ENCODE results near the gene SMC1A.
"Not testable (repeated sequence)": the region's sequence is repeated elsewhere in the genome, so short reads cannot be mapped to it uniquely, and the experiment has no call there.

The SMC1A gene

DNA sequence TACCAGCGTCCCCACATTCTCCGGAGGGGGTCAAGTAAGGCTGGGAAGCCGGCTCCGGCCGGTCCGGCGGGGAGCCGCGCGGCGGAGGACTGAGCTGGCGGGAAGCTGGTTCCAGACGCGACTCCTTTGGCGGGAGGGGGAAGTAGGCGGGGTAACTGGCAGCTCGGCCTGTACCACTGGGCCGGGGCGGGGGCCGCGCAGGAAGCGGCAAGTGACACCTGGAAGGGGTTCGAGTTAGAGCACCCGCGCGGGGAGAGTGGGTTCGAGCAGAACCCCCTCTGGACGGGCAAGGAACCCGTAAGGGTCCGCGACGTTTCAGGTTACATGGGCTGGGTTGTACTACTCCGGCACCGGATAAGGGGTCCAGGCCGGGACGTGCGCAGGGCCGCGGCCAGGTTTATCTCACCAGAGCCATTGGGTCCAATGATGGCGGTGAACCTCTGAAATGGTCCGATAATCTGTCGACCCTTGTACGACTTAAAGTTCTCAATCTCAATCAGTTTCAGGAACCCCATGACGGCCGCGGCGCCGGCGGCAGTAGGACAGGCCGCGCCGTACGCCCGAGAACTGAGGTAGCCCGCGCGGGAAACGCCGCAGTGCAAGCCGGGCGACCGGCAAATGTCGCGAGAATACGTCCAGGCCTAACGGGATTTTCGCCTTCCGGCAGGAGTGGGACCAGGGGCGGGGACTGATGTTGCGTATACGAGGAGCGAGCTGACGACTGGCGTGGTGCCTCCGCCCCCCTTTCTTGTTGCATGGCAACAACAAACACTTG, at the start of gene SMC1A:
Gene SMC1A (minus strand): TSS at position 569 of the 775 bp plus-strand sequence. CDS start 54 bp downstream, at position 515.
- DNase-seq (ENCODE audit: low read depth): peak; percentile 84

DNA sequence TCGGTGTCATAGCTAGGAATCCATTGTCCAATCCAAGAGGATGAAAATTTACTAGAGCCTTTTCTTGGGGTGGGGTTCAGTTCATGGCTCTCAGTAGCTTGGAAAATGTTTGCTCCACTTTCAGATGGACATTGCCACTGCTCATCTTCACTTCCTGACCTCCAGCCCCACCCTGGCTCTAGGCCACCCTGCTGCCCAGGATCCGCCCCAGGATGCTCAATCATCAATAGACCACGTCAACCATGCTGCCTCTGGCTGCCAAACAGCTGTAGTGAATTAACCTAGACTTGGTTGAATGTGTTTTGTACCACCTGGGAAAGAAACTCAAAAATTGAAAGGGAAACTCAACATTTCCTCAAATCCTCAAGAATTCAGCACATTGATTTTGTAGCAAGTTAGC, 48.9 kb upstream of the SMC1A start:
- no peak for DNase-seq (ENCODE audit: low read depth)

DNA sequence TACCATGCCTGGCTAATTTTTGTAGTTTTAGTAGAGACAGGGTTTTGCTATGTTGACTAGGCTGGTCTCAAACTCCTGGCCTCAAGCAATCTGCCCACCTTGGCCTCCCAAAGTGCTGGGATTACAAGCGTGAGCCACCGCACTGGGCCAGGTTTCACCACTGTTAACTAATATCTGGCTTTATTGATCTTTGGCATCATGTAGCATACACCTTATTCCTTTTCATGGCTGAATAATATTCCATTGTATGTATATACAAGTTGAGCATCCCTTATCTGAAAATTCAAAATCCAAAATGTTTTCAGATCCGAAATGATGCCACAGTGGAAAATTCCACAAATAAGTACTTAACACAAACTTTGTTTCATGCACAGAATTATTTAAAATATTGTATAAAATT, 46.2 kb upstream of the SMC1A start:
- DNase-seq (ENCODE audit: low read depth): not testable (repeated sequence)

DNA sequence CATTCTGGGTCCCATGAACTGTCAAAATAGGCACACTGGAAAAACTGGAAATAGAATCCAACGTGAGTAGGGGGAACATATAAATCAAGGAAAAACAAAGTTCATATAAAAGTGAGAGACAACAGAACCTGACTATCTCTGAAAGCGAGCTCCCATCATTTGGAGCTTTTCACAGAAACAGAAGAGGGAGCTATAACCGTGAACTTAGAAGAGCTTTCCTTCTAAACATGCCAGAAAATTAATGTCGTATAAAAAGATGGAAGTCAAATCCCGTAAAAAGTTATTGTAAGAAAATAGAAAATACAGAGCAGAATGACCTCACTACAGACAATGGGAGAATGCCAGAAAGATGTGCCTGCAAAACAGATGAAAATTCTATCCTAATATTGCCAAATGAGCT, 35.6 kb upstream of the SMC1A start:
- DNase-seq (ENCODE audit: low read depth): no peak

DNA sequence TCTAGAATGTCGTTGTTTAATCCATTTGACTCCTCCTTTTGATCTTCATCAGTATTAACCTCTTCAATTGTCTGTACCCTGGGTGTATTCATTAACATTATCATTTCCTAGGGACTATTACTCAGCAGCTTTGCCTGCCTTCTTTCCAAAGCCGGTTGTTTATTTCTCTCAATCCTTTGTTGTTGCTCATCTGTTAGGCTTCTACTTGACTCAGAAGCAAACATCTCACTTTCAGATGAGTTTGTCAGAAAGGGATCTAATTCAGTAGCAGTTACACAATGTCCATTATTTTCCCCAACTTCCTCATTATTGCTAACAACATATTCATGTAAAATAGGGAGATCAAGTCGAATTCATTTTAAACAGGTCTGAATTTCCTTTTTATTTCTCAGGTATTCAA, 33.8 kb upstream of the SMC1A start:
- no peak for DNase-seq (ENCODE audit: low read depth)

DNA sequence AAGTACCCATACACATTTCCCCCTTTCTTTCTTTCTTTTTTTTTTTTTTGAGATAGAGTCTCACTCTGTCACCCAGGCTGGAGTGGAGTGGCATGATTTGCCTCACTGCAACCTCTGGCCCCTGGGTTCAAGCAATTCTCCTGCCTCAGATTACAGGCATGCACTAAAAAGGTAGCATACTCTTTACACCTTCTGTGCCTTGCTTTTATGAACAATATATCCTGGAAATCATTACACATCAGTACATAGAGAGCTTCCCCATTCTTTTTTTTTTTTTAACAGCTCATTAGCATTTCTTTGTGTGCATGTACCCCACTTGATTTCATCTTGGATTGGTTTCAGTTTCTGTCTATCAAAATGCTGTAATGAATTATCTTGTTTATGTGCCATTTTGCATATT, 30.4 kb upstream of the SMC1A start:
- DNase-seq (ENCODE audit: low read depth): no peak

DNA sequence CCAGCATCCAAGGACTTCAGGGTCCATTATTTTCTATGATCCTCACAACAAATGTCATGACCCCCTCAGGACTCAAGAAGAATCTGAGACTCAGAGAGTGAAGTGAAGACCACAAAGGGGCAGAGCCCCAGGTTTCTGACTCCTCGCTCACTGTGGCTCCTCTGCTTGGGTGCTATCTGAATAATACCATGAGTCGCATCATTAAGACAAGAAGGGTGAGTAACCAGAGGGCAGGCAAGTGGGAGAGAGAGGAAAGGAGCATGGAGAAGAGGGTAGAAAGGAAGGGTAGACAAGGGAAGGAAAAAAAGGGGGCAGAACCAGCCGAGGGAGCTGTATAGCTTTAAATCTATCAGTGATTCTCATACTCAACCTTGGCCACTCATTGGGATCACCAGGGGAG, 27.2 kb upstream of the SMC1A start:
- no peak for DNase-seq (ENCODE audit: low read depth)

DNA sequence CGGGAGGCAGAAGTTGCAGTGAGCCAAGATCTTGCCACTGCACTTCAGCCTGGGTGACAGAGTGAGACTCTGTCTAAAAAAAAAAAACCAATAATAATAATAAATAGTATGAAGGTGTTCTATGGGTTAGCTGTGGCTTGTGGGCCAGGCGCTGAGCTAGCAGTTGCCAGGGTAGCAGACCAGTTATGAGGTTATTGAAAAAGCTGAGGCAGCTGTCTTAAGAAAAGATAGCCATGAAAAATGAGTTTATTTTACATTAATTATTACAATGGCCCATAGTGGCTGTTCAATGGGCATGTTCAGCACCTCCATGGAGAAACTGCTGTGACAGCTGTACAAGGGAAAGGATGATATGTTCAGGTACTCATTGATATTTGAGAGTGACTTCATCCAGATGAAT, 25.0 kb upstream of the SMC1A start:
- no peak for DNase-seq (ENCODE audit: low read depth)

DNA sequence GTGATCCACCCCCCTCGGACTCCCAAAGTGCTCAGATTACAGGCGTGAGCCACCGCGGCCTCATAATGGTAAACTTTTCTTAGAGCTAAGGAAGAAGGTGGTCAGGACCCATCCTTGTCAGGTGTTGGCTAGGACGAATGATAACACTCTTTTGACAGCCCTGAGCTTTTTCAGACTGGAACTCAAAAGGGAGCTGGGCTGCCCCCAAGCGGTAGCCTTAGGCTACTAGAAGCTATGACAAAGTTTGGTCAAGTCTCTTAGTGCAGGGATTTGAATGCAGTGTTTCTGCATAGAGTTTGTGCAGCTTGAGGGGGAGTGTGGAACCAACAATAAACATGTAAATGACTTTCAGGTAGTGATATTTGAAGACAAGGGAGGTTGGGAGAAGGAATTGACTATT, 23.5 kb upstream of the SMC1A start:
- no peak for DNase-seq (ENCODE audit: low read depth)

DNA sequence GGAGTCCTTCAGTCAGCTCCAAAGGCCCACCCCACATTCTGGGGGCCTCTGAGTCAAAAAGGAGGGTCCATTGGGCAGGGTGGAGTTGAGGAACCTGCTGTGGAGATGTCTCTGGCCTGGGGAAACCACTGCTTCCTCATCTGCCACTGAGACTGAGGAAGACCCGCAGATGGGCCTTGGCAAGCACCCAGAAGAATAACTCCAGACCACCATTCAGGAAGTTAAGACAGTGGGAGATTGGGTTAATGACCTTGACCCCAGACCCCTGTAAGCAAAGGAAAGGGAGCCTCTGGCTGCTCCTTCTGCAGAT, 19.8 kb upstream of the SMC1A start:
- no peak for DNase-seq (ENCODE audit: low read depth)

DNA sequence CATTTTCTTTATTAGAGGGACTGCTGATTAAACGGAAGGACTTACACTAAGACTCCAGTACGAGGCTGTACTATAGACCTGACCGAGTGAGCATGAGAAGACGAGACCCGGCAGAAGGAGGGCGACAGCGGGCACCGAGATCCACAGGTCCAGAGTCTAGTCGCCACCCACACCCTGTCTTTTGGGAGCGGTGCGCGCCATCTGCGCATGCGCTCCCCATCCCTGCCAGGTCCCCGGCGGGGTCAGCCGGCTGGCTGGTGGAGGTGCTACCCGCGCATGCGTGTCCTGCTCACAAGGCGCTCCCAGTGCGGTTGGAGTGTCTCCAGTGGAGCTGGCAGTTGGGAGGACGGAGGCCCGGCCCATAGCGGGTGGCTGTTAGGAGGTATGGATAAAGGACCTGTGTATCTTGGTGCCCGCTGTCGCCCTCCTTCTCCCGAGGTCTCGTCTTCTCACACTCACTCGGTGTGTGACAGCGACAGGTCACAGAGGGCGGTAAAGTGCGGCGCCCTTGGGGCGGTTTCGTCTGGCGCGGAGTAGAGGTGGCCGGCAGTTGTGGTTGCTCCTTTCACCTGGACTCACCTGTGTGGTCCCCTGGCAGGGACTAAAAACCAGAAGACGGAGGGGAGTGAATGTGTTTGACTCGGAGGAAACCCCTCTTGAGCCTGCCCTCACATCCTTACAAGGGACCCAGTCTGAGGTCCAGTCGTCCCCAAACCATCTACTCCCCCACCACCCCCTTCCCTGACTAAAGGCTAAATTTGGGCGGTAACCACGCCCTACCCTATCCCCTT, 19.3 kb upstream of the SMC1A start:
- DNase-seq (ENCODE audit: low read depth): no peak

DNA sequence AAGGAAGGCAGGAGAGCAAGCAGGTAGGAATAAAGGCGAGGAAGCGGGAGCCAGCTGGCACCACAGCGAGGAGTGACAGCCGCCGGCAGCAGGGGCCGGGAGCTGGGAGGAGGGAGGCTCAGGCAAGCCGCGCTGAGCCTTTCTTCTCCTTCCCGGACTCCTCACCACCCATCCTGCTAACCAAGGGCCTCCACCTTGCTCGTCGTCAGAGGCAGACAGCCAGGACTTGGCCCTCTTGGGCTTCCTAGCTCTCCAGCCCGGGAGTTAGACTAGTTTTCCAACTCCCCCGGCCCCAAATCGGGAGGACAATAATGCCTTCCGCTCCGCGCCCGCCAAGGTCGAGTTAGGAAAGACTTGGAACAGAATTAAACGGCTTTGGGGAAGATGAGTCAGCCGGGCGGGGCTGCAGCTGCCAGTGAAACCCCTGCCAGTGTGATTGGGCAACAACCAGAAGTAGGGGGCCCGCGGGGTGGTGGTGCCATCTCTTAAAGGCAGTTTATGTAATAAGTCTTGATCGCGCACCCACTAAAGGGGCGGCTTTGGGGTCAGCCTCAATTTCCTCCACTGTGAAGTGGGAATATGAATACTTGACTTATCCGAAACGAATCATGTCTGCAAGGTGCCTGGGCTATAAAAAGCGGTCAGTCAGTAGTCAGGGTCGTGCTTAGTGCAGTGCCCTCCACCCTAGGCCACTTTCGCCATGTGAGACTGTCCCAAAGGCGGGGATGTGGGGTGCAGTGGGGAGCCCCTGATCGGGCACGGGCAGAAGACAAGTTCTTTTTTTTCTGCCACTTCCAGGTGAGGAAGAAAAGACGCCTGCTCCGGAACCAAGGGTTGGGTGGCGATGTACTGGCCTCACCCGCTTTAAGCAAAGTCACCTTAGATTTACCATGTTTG, 18.4 kb upstream of the SMC1A start:
- no peak for DNase-seq (ENCODE audit: low read depth)

DNA sequence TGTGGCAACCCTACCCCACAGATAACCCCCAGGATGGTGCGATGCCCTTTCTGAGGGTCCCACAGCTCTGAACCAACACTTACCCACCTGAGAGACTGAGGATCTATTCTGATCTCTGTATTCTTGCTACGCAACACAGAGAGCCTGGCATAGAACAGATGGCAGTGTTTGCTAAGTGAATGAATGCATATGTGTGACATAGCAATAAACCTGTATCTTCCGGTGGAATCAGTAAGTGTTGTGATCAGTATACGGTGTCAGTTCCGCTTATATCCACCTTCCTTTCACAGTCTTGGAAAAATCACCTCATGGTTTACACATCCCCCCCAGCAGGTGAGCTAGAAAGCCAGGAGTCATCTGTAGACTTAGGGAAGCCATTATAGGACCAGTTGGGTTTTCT, 17.6 kb upstream of the SMC1A start:
- DNase-seq (ENCODE audit: low read depth): no peak

DNA sequence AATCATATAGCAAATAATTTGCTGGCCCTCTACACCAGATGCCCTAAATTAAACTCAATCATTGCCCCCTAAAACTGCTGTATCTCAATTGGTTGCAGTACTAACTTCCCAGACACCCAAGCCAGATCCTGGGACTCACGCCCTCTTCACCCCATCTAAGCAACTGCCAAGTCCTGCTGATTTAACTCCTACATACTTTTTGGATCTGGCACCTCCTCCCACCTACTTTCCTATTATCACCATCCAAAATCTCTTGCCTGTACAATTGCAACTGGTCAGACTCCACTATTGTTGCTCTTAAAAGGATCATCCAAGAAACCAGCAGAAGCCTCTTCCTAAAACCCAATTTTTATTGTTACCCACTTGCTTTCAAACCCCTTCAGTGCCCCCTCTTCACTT, 16.4 kb upstream of the SMC1A start:
- DNase-seq (ENCODE audit: low read depth): no peak

DNA sequence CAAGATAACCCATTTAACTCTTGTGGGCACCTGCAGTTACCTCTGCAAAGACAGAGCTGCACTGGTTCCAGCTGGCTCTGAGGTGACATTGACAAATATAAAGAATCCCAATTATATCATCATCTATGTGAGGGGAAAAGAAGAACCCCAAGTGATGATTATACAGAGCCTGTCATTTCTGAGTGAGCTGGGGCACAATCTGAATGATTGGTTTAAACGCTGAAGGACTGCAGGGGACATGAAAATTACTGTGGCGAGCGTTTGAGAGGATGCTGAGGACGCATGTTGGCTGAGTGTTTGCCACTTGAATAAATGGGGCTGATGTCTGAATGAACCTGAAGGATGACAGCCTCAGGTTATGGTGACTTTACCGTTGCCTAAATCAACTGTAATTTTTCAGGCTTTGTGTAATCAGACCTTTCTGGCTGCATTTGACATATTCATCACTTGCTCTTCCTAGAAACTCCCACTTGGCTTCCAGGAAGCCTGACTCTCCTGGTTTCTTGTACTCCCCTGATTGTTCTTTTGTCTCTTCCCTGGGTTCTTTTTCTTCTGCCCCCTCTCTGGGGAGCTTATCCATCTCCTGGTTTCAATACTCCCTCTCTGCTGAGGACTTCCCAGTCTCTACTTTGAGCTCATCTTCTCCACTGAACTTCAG, 15.8 kb upstream of the SMC1A start:
- DNase-seq (ENCODE audit: low read depth): no peak

DNA sequence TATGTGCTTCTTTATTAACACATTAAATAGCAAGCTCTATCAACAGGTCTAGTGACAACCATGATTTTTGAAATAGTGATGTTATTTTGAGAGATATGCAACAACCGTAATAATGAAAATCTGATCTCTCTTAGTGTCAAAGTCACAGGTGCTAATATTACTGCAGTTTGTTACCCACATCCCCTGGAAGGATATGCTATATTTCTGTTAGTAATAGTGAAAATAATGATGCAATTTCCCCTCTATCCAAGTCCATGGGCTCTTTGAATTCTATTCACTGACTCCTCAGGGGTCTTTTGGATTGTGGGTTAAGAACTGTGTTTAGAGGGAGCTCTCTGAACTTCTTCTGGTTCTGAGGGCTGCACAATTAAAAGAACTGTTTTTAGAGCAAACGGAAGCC, 14.8 kb upstream of the SMC1A start:
- no peak for DNase-seq (ENCODE audit: low read depth)

DNA sequence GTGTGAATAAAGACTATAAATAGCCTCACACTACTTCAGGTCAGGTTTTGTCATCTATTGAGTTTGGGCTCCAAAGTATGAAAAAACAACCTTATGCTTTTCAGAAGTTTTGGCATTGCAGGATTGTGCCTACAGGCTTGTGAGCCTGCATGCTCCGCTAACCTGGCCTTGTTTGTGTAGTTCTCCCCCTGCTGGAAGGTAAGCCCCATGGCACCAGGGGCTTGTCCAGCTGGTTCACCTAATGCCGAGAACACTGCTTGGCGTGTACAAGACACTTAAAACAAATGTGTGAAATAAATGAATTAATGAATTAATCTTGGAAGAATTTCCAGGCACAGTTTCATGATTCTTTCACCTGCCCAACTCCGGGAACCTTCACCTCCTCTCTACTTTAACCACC, 13.5 kb upstream of the SMC1A start:
- no peak for DNase-seq (ENCODE audit: low read depth)

DNA sequence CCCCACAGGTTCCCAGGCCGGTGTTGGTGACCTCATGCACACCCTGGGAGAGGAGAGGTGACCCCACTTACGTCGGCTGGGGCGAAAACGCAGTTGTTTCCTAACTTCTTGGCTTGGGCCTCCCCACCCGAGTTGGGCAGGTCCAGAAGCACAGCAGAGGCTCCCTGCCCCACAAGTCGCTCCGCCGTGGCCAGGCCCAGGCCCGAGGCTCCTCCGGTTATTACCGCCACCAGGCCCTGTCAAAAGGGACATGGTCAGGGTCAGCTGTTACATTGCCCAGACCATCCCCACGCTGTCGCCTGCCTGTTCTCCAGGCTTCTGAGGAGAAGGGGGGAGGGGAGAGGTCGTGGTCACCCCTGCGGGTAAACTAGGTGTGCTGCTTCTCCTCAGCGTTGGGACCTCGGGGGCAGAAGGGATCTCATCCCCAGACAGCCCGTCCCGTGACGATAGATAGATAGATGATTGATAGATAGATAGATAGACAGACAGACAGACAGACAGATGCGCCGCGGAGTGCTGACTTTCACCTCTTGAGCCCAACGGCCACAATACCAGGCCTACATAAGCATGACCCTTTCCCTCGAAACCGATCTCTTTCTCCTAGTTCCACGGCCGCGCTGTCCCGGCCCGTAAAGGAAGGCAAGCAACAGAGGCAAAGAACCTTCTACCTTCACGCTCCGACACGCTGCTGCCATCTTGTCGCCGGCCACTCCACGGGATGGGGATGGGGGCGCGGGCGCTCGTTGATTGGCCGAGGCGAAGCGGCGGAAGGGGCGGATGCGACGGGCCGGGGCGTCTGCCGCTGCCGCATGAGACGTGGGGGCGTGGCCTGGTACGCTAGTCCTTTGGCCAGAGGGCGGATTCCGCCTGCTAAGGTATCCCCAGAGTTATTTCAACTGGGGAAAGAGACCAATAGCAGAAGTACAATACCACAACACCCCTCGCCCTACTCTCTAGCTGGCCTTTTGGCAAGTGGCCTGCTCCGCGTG, 11.5 kb upstream of the SMC1A start, which contains the start of gene HSD17B10:
Gene HSD17B10 (minus strand): TSS at position 720 of the 989 bp plus-strand sequence. CDS start 25 bp downstream, at position 695.
- DNase-seq (ENCODE audit: low read depth): no peak

DNA sequence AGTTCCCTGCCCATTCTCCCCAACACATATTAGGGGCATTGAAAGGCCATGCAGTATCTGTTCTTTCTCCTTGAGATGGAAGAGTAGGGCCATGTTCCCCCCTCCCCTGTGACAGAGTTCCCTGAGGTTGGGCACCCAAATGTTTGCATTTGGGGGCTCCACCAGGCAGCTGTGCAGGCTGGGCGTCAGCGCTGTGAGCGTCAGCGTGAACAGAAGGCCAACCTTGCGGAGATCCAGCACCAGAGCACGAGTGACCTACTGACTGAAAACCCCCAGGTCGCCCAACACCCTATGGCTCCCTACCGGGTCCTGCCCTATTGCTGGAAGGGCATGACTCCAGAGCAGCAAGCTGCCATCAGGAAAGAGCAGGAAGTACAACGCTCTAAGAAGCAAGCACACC, 7.8 kb upstream of the SMC1A start:
- DNase-seq (ENCODE audit: low read depth): no peak

DNA sequence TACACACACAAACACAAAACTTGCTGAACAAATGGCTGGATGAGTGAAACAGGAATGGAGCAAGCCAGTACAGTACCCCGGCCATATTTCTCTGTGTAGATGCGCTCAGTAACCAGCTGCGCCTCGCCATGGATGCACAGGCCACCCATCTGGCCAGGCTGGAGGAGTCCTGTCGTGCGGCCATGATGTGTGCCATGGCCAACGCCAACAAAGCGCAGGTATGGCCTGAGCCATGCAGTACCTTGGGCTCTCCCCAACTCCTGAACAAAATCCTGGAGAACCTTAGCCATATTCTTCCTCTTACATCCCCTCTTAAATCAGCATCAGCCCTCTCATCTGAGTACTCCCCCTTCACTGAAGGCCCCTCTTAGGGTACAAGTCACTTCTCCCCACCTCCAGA, 7.3 kb upstream of the SMC1A start:
- DNase-seq (ENCODE audit: low read depth): no peak

DNA sequence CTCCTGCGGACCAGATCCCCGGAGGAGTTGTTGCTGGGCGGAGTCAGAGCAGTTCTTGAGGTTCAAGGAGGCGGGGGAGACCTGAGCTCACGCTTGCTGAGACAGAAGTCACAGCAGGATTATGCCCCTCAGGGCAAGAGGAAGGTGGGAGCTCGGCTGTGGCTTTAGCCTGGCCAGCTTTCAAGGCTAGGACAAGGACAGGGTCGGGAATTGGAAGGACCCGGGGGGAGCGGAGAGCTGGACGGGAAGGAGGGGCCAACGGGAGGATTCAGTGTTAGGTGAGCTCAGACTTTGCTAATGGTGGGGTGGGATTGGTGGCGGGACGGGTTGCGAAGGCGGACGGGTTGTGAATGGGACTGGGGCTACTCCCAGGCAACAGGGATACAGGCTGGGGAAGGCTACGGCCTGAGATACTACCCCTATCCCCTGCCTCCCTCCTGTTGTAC, 430 bp upstream of the SMC1A start, which contains the start of gene RIBC1:
Gene RIBC1 (plus strand): TSS at position 13 of the 446 bp plus-strand sequence. CDS start 3,404 bp downstream, outside the sequence.
- DNase-seq (ENCODE audit: low read depth): no peak

Measured in non-pigmented ciliary epithelial cell (primary cell).